K562 (cell line): Measurements from ENCODE around the gene ZNF169. TPM values are rescaled to one million over a fixed set of nuclear protein-coding genes. Genes with fewer than 3 reads are reported as not detected.

Source experiments
- EP300 ChIP-seq: IDR thresholded peaks from 2 replicates; pipeline ENCODE4 v1.6.1; 2012; ENCODE audit warnings: low read length, improper control_type of control experiment
- ETV1 ChIP-seq: fragments of 450-650 bp; conservative IDR thresholded peaks from 2 replicates; pipeline ENCODE4 v1.6.1; 2016; ENCODE audit warnings: missing genetic modification characterization, control low read depth, low read depth, missing compliant biosample characterization
- FOXA3 ChIP-seq, 2 experiments: fragments of 450-650 bp in 1 of 2; sonication (generic) in 1 of 2; formaldehyde crosslinking; IDR thresholded peaks in 1 of 2; conservative IDR thresholded peaks in 1 of 2; 2 replicates each; pipeline versions ENCODE4 v1.4.0 to v1.8.0; 2020 to 2022; ENCODE audit warnings: mild to moderate bottlenecking in 2 of 2, missing genetic modification reagents in 1 of 2
- GATAD2B ChIP-seq: fragments of 450-650 bp; IDR thresholded peaks from 2 replicates; pipeline ENCODE4 v1.6.1; 2017; ENCODE audit warnings: mild to moderate bottlenecking, borderline replicate concordance
- GTF2A2 ChIP-seq: IDR thresholded peaks from 2 replicates; pipeline ENCODE4 v1.6.1; 2016; ENCODE audit warnings: mild to moderate bottlenecking, missing genetic modification characterization, missing compliant biosample characterization
- MAZ ChIP-seq, 2 experiments: fragments of 450-650 bp in 1 of 2; sonication (generic) in 1 of 2; formaldehyde crosslinking; IDR thresholded peaks in 1 of 2; conservative IDR thresholded peaks in 1 of 2; 2 replicates each; pipeline versions ENCODE4 v1.4.0 to v1.5.0; 2020; ENCODE audit warnings: mild to moderate bottlenecking in 1 of 2, missing genetic modification reagents in 1 of 2
- NELFE ChIP-seq: IDR thresholded peaks from 2 replicates; pipeline ENCODE4 v1.6.1; 2011; ENCODE audit warnings: mild to moderate bottlenecking; ENCODE audit not compliant: insufficient read depth, insufficient read length
- NR2C1 ChIP-seq, 2 experiments: fragments of 450-650 bp; IDR thresholded peaks; 2 replicates each; pipeline ENCODE4 v1.6.1; 2017; ENCODE audit warnings: mild to moderate bottlenecking in 2 of 2, antibody characterized with exemption in 1 of 2, inconsistent platforms in 1 of 2, missing compliant biosample characterization in 1 of 2, missing genetic modification characterization in 1 of 2
- NR2C2 ChIP-seq, 2 experiments: fragments of 200-800 bp in 1 of 2; sonication (Bioruptor generic) in 1 of 2; sonication (generic) in 1 of 2; formaldehyde crosslinking in 1 of 2; IDR thresholded peaks; 2 replicates each; pipeline versions ENCODE4 v1.6.1 to v1.8.0; 2016 to 2022; ENCODE audit warnings: mild to moderate bottlenecking in 1 of 2, missing compliant biosample characterization in 1 of 2, missing genetic modification characterization in 1 of 2, missing genetic modification reagents in 1 of 2
- SMC3 ChIP-seq: conservative IDR thresholded peaks from 2 replicates; pipeline ENCODE4 v1.6.1; 2011; ENCODE audit warnings: low read depth, low read length, improper control_type of control experiment; ENCODE audit not compliant: insufficient read depth
- SOX6 ChIP-seq: fragments of 450-650 bp; IDR thresholded peaks from 2 replicates; pipeline ENCODE4 v1.6.1; 2014; ENCODE audit warnings: mild to moderate bottlenecking
- TEAD4 ChIP-seq, 2 experiments: sonication (generic) in 1 of 2; formaldehyde crosslinking in 1 of 2; IDR thresholded peaks; 2 replicates each; pipeline versions ENCODE4 v1.6.1 to v1.8.0; 2012 to 2022; ENCODE audit warnings: borderline replicate concordance in 1 of 2, inconsistent platforms in 1 of 2, low read length in 1 of 2, mild to moderate bottlenecking in 1 of 2, missing genetic modification reagents in 1 of 2
- U2AF1 ChIP-seq: fragments of 200-400 bp; formaldehyde crosslinking; optimal IDR thresholded peaks from 2 replicates; pipeline ENCODE3; 2017; ENCODE audit warnings: mild to moderate bottlenecking, low read depth, low read length, moderate library complexity
- ZNF212 ChIP-seq: fragments of 450-650 bp; formaldehyde crosslinking; IDR thresholded peaks from 2 replicates; pipeline ENCODE4 v1.4.0; 2020; ENCODE audit warnings: mild to moderate bottlenecking
- ZNF23 ChIP-seq: fragments of 250-450 bp; sonication (Bioruptor Pico); IDR thresholded peaks from 2 replicates; pipeline ENCODE4 v1.4.0; 2020; ENCODE audit warnings: mild to moderate bottlenecking
- ZNF444 ChIP-seq: fragments of 250-450 bp; sonication (Bioruptor Pico); IDR thresholded peaks from 2 replicates; pipeline ENCODE4 v1.4.0; 2020; ENCODE audit warnings: mild to moderate bottlenecking, moderate library complexity
- ZNF696 ChIP-seq: fragments of 250-450 bp; sonication (Bioruptor Pico); conservative IDR thresholded peaks from 2 replicates; pipeline ENCODE4 v1.4.0; 2020; ENCODE audit warnings: mild to moderate bottlenecking, moderate library complexity
- ZNF76 ChIP-seq: fragments of 250-450 bp; sonication (Bioruptor Pico); IDR thresholded peaks from 2 replicates; pipeline ENCODE4 v1.4.0; 2020; ENCODE audit warnings: mild to moderate bottlenecking, moderate library complexity, borderline replicate concordance
- polyA plus RNA-seq, 8 experiments: library from polyadenylated mRNA; depleted of rRNA in 4 of 8; stranded (reverse) in 5 of 8; unstranded in 3 of 8; fragments of >200 nt; fragmentation: Nextera tagmentation in 2 of 8; fragmentation: Illumina TruSeq in 1 of 8; extraction: Ambion mirVana in 2 of 8; extraction: Trizol in 1 of 8; gene quantifications; 2 replicates each; pipeline versions ENCODE4 v1.2.1 to v1.2.3, GENCODE V29; 2011 to 2014; ENCODE audit warnings: inconsistent platforms in 1 of 8, missing spikeins in 1 of 8
- total RNA-seq, 7 experiments: library from RNA; depleted of rRNA in 6 of 7; stranded (reverse); fragments of >200 nt in 6 of 7; fragmentation: Illumina TruSeq in 2 of 7; extraction: Trizol in 2 of 7; gene quantifications; 2 replicates each; pipeline versions ENCODE4 v1.2.1 to v1.2.3, GENCODE V29; 2011 to 2021; ENCODE audit warnings: low replicate concordance in 1 of 7
- TF ChIP-seq, protein P1 (sequence below): fragments of 250-450 bp; sonication (Bioruptor Pico); IDR thresholded peaks from 2 replicates; pipeline ENCODE4 v1.4.0; 2020; ENCODE audit warnings: borderline replicate concordance
- TF ChIP-seq, protein P2 (sequence below): fragments of 250-450 bp; sonication (Bioruptor Pico); IDR thresholded peaks from 2 replicates; pipeline ENCODE4 v1.4.0; 2020; ENCODE audit warnings: mild to moderate bottlenecking

ZNF169 gene
- total and polyA plus RNA-seq, 9 of the 15 experiments (the other 6 are each of a cell fraction or from before 2014, with no cell fraction given) = 2.0 to 16.2 (median 5.6) TPM

DNA sequence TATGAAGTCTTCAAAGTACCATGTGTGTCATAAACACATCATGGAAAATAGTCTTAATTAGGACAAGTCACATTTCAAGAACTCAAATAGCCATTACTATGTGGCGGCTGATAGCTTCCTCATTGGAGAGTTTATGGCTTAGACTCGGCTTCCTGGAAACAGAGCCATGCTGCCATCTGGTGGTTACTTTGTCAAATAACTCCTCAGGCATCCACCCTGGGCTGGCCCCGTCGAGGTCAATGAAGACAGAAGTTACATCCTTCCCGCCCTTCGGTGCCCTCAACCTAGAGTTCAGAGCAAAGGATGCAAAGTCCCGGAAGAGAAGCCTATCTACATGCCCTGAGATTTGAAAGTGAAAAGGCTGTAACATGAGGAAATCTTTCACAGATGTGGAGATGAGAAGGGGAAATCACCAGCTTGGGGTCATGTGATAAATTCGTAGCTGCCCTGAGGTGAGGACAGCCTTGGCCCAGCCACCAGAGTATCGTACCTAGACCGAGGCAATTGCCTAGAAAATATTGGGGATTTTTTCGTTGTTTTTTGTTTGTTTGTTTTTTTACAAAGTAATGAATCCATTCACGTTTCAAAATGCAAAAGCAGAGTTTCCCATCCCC, 45.5 kb upstream of the ZNF169 start (continued):
- TF ChIP-seq NELFE (no peak), GATAD2B (no peak; the same call in 1 of the 2 replicates), EP300 (no peak), ZNF212 (CRISPR knock-in tag) (no peak), MAZ (CRISPR knock-in tag; conservative IDR thresholded peaks at IDR 0.05 in 1 of 2, IDR thresholded peaks at IDR 0.05 in 1 of 2) (peak in 1 of 2 experiments; percentile 80; a peak in 2 of 4 replicates), ZNF444 (CRISPR knock-in tag) (no peak), NR2C2 (CRISPR knock-in tag; IDR thresholded peaks at IDR 0.05) (no peak), NR2C2 (tag; IDR thresholded peaks at IDR 0.05) (peak; percentile 29; the same call in 1 of the 2 replicates), TEAD4 (IDR thresholded peaks at IDR 0.05; ENCODE audit: low read length) (peak; percentile 43; the same call in 1 of the 2 replicates), TEAD4 (CRISPR knock-in tag; IDR thresholded peaks at IDR 0.05; ENCODE audit: borderline replicate concordance) (no peak), SMC3 (peak; percentile 98), NR2C1 (IDR thresholded peaks at IDR 0.05) (no peak), NR2C1 (tag; IDR thresholded peaks at IDR 0.05) (peak; percentile 35), ZNF76 (CRISPR knock-in tag) (no peak), U2AF1 (no peak), GTF2A2 (tag) (no peak), SOX6 (peak; percentile 62), FOXA3 (CRISPR knock-in tag; conservative IDR thresholded peaks at IDR 0.05 in 1 of 2, IDR thresholded peaks at IDR 0.05 in 1 of 2) (no peak), ZNF696 (no peak), ZNF23 (CRISPR knock-in tag) (no peak), ETV1 (tag) (peak; percentile 39; the same call in 1 of the 2 replicates)
- TF ChIP-seq, protein P1, sequence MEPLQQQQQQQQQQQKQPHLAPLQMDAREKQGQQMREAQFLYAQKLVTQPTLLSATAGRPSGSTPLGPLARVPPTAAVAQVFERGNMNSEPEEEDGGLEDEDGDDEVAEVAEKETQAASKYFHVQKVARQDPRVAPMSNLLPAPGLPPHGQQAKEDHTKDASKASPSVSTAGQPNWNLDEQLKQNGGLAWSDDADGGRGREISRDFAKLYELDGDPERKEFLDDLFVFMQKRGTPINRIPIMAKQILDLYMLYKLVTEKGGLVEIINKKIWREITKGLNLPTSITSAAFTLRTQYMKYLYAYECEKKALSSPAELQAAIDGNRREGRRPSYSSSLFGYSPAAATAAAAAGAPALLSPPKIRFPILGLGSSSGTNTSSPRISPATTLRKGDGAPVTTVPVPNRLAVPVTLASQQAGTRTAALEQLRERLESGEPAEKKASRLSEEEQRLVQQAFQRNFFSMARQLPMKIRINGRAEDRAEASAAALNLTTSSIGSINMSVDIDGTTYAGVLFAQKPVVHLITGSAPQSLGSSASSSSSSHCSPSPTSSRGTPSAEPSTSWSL (CRISPR knock-in tag) = no peak
- TF ChIP-seq, protein P2, sequence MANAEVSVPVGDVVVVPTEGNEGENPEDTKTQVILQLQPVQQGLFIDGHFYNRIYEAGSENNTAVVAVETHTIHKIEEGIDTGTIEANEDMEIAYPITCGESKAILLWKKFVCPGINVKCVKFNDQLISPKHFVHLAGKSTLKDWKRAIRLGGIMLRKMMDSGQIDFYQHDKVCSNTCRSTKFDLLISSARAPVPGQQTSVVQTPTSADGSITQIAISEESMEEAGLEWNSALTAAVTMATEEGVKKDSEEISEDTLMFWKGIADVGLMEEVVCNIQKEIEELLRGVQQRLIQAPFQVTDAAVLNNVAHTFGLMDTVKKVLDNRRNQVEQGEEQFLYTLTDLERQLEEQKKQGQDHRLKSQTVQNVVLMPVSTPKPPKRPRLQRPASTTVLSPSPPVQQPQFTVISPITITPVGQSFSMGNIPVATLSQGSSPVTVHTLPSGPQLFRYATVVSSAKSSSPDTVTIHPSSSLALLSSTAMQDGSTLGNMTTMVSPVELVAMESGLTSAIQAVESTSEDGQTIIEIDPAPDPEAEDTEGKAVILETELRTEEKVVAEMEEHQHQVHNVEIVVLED = no peak
